CD8-positive, alpha-beta memory T cell (primary cell): ENCODE data around the gene ICAM2. TPM values are rescaled to one million over a fixed set of nuclear protein-coding genes. Genes with fewer than 3 reads are reported as not detected.

Source experiments
- CTCF ChIA-PET: fragments of 350-600 bp; sonication (Branson Sonifier 250); formaldehyde crosslinking; loops from one replicate; lab custom pipeline; 2021; ENCODE audit warnings: antibody characterized with exemption; lab: Charles Lee
- POLR2A ChIA-PET: fragments of 350-600 bp; sonication (Branson Sonifier 250); formaldehyde crosslinking; loops from one replicate; lab custom pipeline; 2021; ENCODE audit warnings: antibody characterized with exemption; lab: Charles Lee
- DNase-seq, 5 donors: peaks; one replicate each; pipeline versions ENCODE4 v3.0.0 to v3.0.0-alpha.2; 2020 to 2022; ENCODE audit warnings: mixed read lengths in 1 of 5
- H3K27ac ChIP-seq: one replicate; pipeline ENCODE4 v1.7.0; 2013; ENCODE audit warnings: low read depth, mild to moderate bottlenecking, low read length, moderate library complexity
- H3K27me3 ChIP-seq: 2 replicates; pipeline ENCODE4 v1.7.0; 2013; ENCODE audit warnings: low read length, mild to moderate bottlenecking; ENCODE audit not compliant: insufficient read depth, poor library complexity, severe bottlenecking
- H3K36me3 ChIP-seq: 2 replicates; pipeline ENCODE4 v1.7.0; 2013; ENCODE audit warnings: mild to moderate bottlenecking, low read length, moderate library complexity; ENCODE audit not compliant: insufficient read depth
- H3K4me1 ChIP-seq: 2 replicates; pipeline ENCODE4 v1.7.0; 2013; ENCODE audit warnings: mild to moderate bottlenecking, low read length, moderate library complexity; ENCODE audit not compliant: insufficient read depth
- H3K4me3 ChIP-seq: 2 replicates; pipeline ENCODE4 v1.7.0; 2013; ENCODE audit warnings: mild to moderate bottlenecking, low read length
- H3K9me3 ChIP-seq: 2 replicates; pipeline ENCODE4 v1.7.0; 2013; ENCODE audit warnings: mild to moderate bottlenecking, low read length
- H3K27ac Mint-ChIP-seq, 8 donors: one replicate each; pipeline ENCODE4 v1.8.0; 2020 to 2021; ENCODE audit warnings: mixed read lengths in 8 of 8, mild to moderate bottlenecking in 6 of 8, inconsistent platforms in 3 of 8, moderate library complexity in 3 of 8
- H3K27me3 Mint-ChIP-seq, 2 donors: one replicate each; pipeline ENCODE4 v1.8.0; 2020 to 2021; ENCODE audit warnings: mixed read lengths in 2 of 2, mild to moderate bottlenecking in 1 of 2, moderate library complexity in 1 of 2
- H3K36me3 Mint-ChIP-seq, 3 donors: one replicate each; pipeline ENCODE4 v1.8.0; 2020 to 2021; ENCODE audit warnings: mixed read lengths in 3 of 3, inconsistent platforms in 1 of 3, mild to moderate bottlenecking in 1 of 3
- H3K4me1 Mint-ChIP-seq, 3 donors: one replicate each; pipeline ENCODE4 v1.8.0; 2020 to 2021; ENCODE audit warnings: mixed read lengths in 3 of 3, inconsistent platforms in 1 of 3, mild to moderate bottlenecking in 1 of 3
- H3K4me3 Mint-ChIP-seq, 7 donors: one replicate each; pipeline ENCODE4 v1.8.0; 2020 to 2021; ENCODE audit warnings: mixed read lengths in 7 of 7, mild to moderate bottlenecking in 6 of 7, moderate library complexity in 4 of 7, inconsistent platforms in 2 of 7
- H3K9me3 Mint-ChIP-seq, 5 donors: one replicate each; pipeline ENCODE4 v1.8.0; 2020 to 2022; ENCODE audit warnings: mixed read lengths in 5 of 5, mild to moderate bottlenecking in 3 of 5, moderate library complexity in 2 of 5, inconsistent platforms in 1 of 5
- polyA plus RNA-seq: library from polyadenylated mRNA; unstranded; fragments of 300-500 nt; fragmentation: Illumina TruSeq; gene quantifications from one replicate; pipeline ENCODE4 v1.2.3, GENCODE V29; 2021
- total RNA-seq, 2 experiments: library from RNA; stranded (reverse); gene quantifications; one replicate each; pipeline ENCODE4 v1.2.3, GENCODE V29; 2021

The ICAM2 gene
- total and polyA plus RNA-seq, 3 experiments from 2014 or later, result 77.4 to 301 (median 80.7) TPM

DNA sequence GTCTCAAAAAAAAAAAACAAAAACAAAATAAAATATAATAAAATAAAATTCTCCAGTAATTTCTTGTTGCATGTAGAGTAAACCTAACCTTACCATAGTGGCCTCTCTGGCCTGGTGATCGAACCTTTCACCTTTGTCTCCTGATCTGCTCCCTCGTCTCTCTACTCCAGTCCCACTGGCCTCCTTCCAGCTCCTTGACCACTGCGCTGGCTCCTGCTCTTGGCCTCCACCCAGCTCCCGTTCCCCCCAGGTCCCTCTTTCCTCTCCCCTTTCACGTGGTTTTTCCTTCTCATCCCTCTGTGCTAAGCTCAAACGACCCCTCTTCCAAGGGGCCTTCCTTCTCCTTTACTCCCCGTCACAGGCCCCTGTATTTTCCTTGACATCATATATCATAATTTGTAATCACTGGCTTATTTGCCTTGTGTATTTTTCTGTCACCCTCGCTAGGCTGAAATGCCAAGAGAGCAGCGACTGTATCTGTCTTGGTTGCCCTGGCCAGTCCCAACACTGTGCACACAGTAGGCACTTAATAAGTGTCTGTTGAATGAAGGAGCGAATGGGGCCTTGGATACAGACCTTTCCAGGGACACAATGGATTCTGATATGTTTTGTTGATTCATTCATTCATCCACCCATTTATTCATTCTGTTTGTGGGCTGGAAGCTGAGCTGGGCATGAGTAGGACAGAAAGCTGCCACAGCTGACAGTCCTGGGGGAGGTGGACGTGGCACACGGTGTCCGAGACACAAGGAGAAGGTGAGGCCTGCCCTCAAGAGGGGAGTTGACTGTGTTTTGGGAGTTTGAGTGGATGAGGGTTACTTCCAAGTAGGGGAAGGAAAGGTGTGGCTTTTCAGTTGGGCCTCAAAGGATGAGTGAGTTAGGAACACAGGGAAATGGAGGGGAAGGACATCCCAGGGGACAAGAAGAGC, 41.9 kb downstream of the ICAM2 start:
- ChIA-PET CTCF (interaction anchor here (0.9 to 2.0 kb wide), 5 partner anchors 32 to 59 kb away, joined by 3 to 7 read pairs (median 6); partner anchors contain the start of gene ICAM2), POLR2A (interaction anchor here (0.7 kb wide), 1 partner anchor 42 kb away, joined by 3 read pairs; the partner anchor contains the start of gene ICAM2)
- no peak overlapping the region for H3K27ac ChIP-seq
- H3K27me3 Mint-ChIP-seq, result peaks cover 5 to 9% of the 10 kb centered on the region in 2 donors
- no peaks in the 10 kb centered on the region for H3K27me3 ChIP-seq
- H3K4me1 ChIP-seq, result no peaks in the 10 kb centered on the region
- H3K4me3 ChIP-seq, result no peak overlapping the region
- peaks cover 0 to 11% (median 0%) of the 10 kb centered on the region in 3 donors for H3K36me3 Mint-ChIP-seq
- H3K9me3 ChIP-seq, result no peaks in the 10 kb centered on the region
- peaks cover 0 to 8% (median 6%) of the 10 kb centered on the region in 5 donors for H3K9me3 Mint-ChIP-seq
- peaks cover 0 to 4% (median 0%) of the 10 kb centered on the region in 3 donors for H3K4me1 Mint-ChIP-seq
- H3K27ac Mint-ChIP-seq, result no peak overlapping the region
- no peaks in the 10 kb centered on the region for H3K36me3 ChIP-seq
- H3K4me3 Mint-ChIP-seq, result no peak overlapping the region
- no peak for DNase-seq

GRCh38 chr17:63976702-63977101, 43.7 kb downstream of the ICAM2 start:
- H3K27me3 ChIP-seq, result no peaks in the 10 kb centered on the region
- H3K27ac ChIP-seq, result no peak overlapping the region
- H3K9me3 ChIP-seq, result no peaks in the 10 kb centered on the region
- Mint-ChIP-seq H3K27ac (no peak overlapping the region), H3K27me3 (peaks cover 5 to 9% of the 10 kb centered on the region in 2 donors), H3K36me3 (peaks cover 0 to 1% (median 0%) of the 10 kb centered on the region in 3 donors), H3K4me3 (no peak overlapping the region), H3K4me1 (peaks cover 0 to 4% (median 0%) of the 10 kb centered on the region in 3 donors), H3K9me3 (peaks cover 0 to 2% (median 0%) of the 10 kb centered on the region in 5 donors)
- POLR2A ChIA-PET, result no interaction called here
- no peaks in the 10 kb centered on the region for H3K4me1 ChIP-seq
- CTCF ChIA-PET, result interaction anchor here (1.1 to 2.0 kb wide), 2 partner anchors 22 to 44 kb away, joined by 4 to 5 read pairs; partner anchors contain the start of genes ICAM2 and PRR29
- H3K36me3 ChIP-seq, result no peaks in the 10 kb centered on the region
- DNase-seq, result no peak
- H3K4me3 ChIP-seq, result no peak overlapping the region

- peaks cover 5 to 9% of the 10 kb centered on the region in 2 donors for H3K27me3 Mint-ChIP-seq
- Histone ChIP-seq H3K27ac (no peak overlapping the region), H3K4me1 (no peaks in the 10 kb centered on the region), H3K27me3 (no peaks in the 10 kb centered on the region), H3K36me3 (no peaks in the 10 kb centered on the region), H3K9me3 (no peaks in the 10 kb centered on the region), H3K4me3 (no peak overlapping the region)
- no peak overlapping the region for H3K4me3 Mint-ChIP-seq
- H3K27ac Mint-ChIP-seq, result peak overlapping the region in 4 of 8 donors; percentile 1 to 19 (median 14)
- DNase-seq, result no peak
- H3K4me1 Mint-ChIP-seq, result peaks cover 0 to 4% (median 0%) of the 10 kb centered on the region in 3 donors
- POLR2A ChIA-PET, result no interaction called here
- H3K36me3 Mint-ChIP-seq, result no peaks in the 10 kb centered on the region
- no peaks in the 10 kb centered on the region for H3K9me3 Mint-ChIP-seq
- CTCF ChIA-PET, result interaction anchor here (0.7 to 2.4 kb wide), 6 partner anchors 8 to 56 kb away, joined by 3 to 9 read pairs (median 4); no protein-coding TSS in a partner anchor
Observed at GRCh38 chr17:63975541-63976092, 44.8 kb downstream of the ICAM2 start.

DNA sequence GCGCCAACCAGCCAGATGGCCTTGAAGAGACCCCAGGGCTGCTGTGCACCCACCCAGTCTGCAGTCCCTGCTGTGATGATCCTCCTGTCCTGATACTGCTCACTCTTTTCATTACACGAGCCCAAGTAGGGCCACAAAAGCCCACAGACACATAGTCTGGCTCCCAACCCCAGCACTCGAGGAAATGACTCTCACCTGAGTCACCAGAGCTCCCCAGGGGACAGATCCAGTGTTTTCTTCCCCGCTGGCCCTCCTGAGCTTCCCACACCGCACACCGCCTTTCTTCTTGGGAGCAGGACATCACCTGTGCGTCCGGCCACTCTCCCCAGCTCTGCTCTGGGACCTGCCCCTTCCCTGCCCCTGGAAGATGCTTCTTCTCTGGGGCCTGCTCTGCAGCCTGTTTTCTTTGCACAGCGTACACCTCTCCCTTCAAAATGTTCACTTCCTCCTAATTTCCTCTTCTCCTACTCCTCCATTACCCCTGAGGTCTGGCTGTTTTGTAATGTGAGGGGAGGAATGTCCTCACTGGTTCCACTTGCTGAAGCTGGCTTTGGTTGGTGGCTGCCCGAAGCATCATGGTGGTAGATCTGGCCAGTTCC, 45.7 kb downstream of the ICAM2 start:
- no peak for DNase-seq
- Mint-ChIP-seq H3K9me3 (no peaks in the 10 kb centered on the region), H3K36me3 (no peaks in the 10 kb centered on the region), H3K4me3 (no peak overlapping the region), H3K4me1 (peaks cover 3 to 8% (median 5%) of the 10 kb centered on the region in 3 donors), H3K27me3 (peaks cover 5 to 9% of the 10 kb centered on the region in 2 donors), H3K27ac (peak overlapping the region in 2 of 8 donors; percentile 64 to 74)
- Histone ChIP-seq H3K27ac (no peak overlapping the region), H3K36me3 (no peaks in the 10 kb centered on the region), H3K9me3 (no peaks in the 10 kb centered on the region), H3K4me1 (no peaks in the 10 kb centered on the region), H3K27me3 (no peaks in the 10 kb centered on the region), H3K4me3 (no peak overlapping the region)
- ChIA-PET CTCF (interaction anchor here (1.2 to 2.4 kb wide), 6 partner anchors 28 to 55 kb away, joined by 3 to 9 read pairs (median 4); no protein-coding TSS in a partner anchor), POLR2A (no interaction called here)

GRCh38 chr17:63973930-63974593, 46.4 kb downstream of the ICAM2 start:
- Mint-ChIP-seq H3K36me3 (no peaks in the 10 kb centered on the region), H3K9me3 (no peaks in the 10 kb centered on the region), H3K4me1 (peaks cover 3 to 8% (median 5%) of the 10 kb centered on the region in 3 donors), H3K4me3 (no peak overlapping the region), H3K27me3 (peaks cover 5 to 9% of the 10 kb centered on the region in 2 donors), H3K27ac (peak overlapping the region in 2 of 8 donors; percentile 64 to 80)
- Histone ChIP-seq H3K36me3 (no peaks in the 10 kb centered on the region), H3K4me1 (no peaks in the 10 kb centered on the region), H3K9me3 (no peaks in the 10 kb centered on the region), H3K4me3 (no peak overlapping the region), H3K27ac (no peak overlapping the region), H3K27me3 (no peaks in the 10 kb centered on the region)
- DNase-seq, result no peak
- ChIA-PET CTCF (interaction anchor here (1.2 to 2.4 kb wide), 3 partner anchors 28 to 51 kb away, joined by 3 to 9 read pairs (median 4); no protein-coding TSS in a partner anchor), POLR2A (no interaction called here)

DNA sequence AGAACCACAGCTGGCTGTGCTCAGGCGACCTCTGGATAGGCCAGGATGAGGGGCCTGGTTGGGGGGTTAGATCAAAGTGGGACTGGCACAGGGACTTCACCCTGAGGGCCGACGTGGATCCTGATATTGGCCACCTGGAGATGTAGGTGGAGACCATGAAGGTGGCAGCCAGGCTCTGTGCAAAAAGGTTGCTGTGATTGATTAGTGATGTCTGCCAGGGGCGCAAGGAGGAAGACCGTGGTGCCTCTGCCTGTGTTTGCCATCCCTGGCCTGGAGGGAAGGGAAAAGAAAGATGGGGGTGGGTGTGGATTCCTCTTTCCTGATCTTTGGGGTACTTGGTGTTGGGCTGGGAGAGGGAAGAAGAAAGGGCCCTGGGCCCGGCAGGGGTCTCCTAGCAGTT, 47.2 kb downstream of the ICAM2 start:
- H3K27ac ChIP-seq, result no peak overlapping the region
- POLR2A ChIA-PET, result no interaction called here
- H3K36me3 ChIP-seq, result no peaks in the 10 kb centered on the region
- H3K9me3 ChIP-seq, result no peaks in the 10 kb centered on the region
- no peaks in the 10 kb centered on the region for H3K27me3 ChIP-seq
- peaks cover 5 to 11% (median 7%) of the 10 kb centered on the region in 3 donors for H3K4me1 Mint-ChIP-seq
- peaks cover 6 to 9% of the 10 kb centered on the region in 2 donors for H3K27me3 Mint-ChIP-seq
- H3K27ac Mint-ChIP-seq, result no peak overlapping the region
- DNase-seq, result no peak
- H3K4me1 ChIP-seq, result no peaks in the 10 kb centered on the region
- H3K4me3 ChIP-seq, result no peak overlapping the region
- no peak overlapping the region for H3K4me3 Mint-ChIP-seq
- CTCF ChIA-PET, result interaction anchor here (1.3 kb wide), 1 partner anchor 36 kb away, joined by 4 read pairs; no protein-coding TSS in a partner anchor
- no peaks in the 10 kb centered on the region for H3K36me3 Mint-ChIP-seq
- no peaks in the 10 kb centered on the region for H3K9me3 Mint-ChIP-seq

GRCh38 chr17:63972796-63973195, 47.6 kb downstream of the ICAM2 start, which contains the start of gene SCN4A:
Gene SCN4A, minus strand, starts transcription at chr17:63972918. Its CDS starts 77 bp downstream, at chr17:63972841.
- H3K27ac ChIP-seq, result no peak within 1 kb of the TSS
- H3K36me3 ChIP-seq, result no peaks in the 10 kb centered on the region
- H3K4me1 Mint-ChIP-seq, result peaks cover 6 to 12% (median 7%) of the 10 kb centered on the region in 3 donors
- no peaks in the 10 kb centered on the region for H3K4me1 ChIP-seq
- no peak for DNase-seq
- no peak within 1 kb of the TSS for H3K4me3 Mint-ChIP-seq
- CTCF ChIA-PET, result no interaction called here
- no peaks in the 10 kb centered on the region for H3K36me3 Mint-ChIP-seq
- H3K27me3 ChIP-seq, result no peaks in the 10 kb centered on the region
- POLR2A ChIA-PET, result no interaction called here
- no peaks in the 10 kb centered on the region for H3K9me3 ChIP-seq
- H3K27ac Mint-ChIP-seq, result no peak within 1 kb of the TSS
- H3K27me3 Mint-ChIP-seq, result peaks cover 6 to 9% of the 10 kb centered on the region in 2 donors
- no peak within 1 kb of the TSS for H3K4me3 ChIP-seq
- H3K9me3 Mint-ChIP-seq, result no peaks in the 10 kb centered on the region
